HG03045 (cell line): ENCODE results near the gene L3MBTL4.

Experiments
- ATAC-seq: cut with Tn5 transposase; IDR thresholded peaks from one replicate; pipeline ENCODE4 v1.9.1; 2021; ENCODE audit warnings: mild to moderate bottlenecking, moderate library complexity; ENCODE audit not compliant: unreplicated experiment

The L3MBTL4 gene

DNA sequence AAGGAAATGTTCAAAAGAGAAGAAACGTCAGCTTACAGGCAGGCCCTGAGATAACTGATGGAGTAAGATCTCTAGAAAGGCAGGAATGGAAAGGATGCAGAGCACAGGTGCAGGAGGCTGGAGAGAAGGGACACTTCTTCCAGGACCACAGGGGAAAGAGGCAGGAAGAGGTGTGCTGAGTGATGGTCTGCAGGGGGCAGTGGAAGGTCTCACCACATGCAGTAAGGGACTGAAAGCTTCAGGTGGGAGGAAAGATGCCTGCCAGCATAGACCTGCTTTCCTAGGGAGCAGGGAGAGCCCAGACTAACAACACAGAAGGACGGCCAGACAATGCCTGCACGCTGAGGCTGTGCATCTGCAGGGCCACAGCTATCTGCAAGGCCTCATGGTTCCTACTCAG, 156.8 kb downstream of the L3MBTL4 start:
- ATAC-seq, result no peak

DNA sequence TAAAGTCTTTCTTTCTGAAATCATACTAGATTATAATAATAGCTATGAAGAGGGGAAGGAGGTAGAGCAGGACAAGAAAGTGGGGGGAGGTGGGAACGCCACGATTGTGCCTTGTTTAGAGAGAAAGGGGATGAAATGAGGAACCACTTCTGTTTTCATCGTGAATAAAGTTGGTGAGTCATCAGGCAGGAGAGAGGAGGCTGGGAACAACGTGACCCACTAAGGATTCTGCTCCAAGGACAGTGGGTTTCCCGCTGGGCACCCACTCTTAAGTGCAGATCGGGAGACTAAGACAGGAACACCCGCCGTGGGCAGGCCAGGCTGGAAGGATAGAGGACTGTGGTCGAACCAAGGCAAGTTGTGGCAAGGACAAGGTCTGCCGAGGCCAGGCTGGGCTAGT, 158.2 kb downstream of the L3MBTL4 start:
- no peak for ATAC-seq

DNA sequence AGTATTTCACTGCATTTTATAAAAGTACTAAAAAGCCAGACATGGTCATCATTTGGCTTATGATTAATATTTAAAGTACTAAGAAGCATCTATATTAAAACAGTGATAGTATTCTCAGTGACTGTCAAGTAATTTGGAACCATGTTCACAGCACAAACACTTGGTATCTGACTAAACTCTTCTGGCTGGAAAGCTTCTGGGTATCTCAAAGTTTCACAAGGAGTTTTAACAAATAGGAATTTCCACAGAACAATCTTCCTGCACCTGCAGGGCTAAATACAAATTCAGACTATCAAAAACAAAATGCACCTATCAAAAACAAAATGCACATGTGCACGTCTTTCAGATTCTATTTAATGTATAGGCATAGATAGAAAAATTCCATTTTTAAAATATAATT, 158.8 kb downstream of the L3MBTL4 start:
- ATAC-seq, result no peak

- no peak for ATAC-seq
These were observed 159.5 kb downstream of the L3MBTL4 start for GRCh38 chr18:6255116-6255705.

GRCh38 chr18:6254456-6254855, 160.3 kb downstream of the L3MBTL4 start:
- ATAC-seq, result no peak

- ATAC-seq, result no peak
These were observed 163.6 kb downstream of the L3MBTL4 start for GRCh38 chr18:6251084-6251483.

- ATAC-seq, result no peak
These were observed 164.9 kb downstream of the L3MBTL4 start for GRCh38 chr18:6249788-6250187.

DNA sequence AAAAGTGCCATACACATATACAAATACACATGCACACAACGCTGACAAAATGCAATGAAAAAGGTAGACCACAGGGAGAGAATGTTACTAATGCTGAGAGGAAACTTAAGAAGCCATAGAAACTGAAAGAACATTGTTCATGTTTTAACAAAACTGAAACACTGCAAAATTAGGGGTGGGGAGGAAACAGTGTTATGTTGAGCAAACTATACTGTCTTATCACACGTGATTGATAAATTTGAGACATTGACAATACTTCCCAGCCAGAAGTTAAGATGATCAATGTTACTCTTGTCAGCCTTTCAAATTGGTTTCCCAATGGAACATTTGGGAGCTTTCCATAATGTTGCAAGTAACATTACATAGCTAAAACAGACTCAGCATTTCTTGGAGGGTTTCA, 165.5 kb downstream of the L3MBTL4 start:
- ATAC-seq, result peak; percentile 77

DNA sequence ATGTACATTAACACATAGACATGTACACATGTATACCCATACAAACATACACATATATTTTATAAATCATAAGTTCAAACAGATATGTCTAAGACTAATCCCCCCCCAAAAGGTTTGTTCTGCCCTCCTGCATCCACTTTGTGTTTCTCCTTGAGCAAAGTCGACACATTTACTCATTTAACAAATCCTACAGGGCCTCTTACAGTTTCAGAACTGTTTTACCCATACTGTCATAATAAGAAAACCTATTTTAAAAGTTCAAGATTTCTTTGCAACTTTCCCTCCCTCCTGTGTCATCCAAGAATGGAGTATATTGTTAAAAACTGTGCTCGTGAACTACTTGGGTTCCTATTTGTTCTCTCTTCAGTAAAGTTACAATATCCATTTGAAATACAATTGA, 166.7 kb downstream of the L3MBTL4 start:
- peak; percentile 34 for ATAC-seq

GRCh38 chr18:6242004-6242403, 172.7 kb downstream of the L3MBTL4 start:
- ATAC-seq, result no peak

DNA sequence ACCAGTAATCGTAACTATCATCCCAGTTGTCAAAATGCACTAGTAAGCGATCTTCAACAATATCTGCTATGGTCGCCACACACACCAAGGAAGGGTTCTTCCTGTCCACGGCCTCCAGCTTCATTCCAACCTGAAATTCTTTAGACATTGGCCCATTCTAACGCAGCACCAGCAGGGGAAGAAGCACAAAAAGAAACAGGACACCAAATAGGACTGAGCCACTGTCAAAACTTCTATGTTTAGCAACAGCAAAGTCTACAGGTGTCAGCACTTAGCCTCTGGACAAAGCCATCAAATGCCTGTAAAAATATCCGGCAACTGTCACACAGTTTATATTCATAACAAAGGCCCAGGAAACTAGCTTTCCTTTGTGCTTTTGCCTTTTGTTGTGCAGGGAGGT, 175.0 kb downstream of the L3MBTL4 start:
- no peak for ATAC-seq

GRCh38 chr18:6236258-6236657, 178.5 kb downstream of the L3MBTL4 start:
- ATAC-seq, result no peak

- ATAC-seq, result no peak
These were observed 192.4 kb downstream of the L3MBTL4 start for GRCh38 chr18:6222271-6222670.

DNA sequence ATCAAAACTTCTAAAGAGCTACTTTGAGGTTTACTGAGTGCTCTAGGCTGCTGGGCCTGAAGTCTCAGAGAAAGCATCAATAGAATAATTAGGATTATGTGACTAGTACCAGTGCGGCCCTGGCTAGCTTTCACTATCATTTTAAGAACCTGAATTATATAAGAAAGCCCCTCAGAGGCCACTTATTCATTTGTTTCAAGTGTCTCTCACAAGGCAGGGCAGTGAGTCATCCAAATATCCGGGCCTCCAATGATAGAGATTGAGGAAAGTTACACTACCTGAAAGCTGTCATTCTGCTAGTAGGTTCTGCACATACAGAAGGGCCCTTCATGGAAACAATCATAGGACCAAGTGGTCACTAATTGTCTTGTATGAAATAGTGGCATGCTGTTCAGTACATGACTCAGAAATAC, 193.1 kb downstream of the L3MBTL4 start:
- ATAC-seq, result no peak

DNA sequence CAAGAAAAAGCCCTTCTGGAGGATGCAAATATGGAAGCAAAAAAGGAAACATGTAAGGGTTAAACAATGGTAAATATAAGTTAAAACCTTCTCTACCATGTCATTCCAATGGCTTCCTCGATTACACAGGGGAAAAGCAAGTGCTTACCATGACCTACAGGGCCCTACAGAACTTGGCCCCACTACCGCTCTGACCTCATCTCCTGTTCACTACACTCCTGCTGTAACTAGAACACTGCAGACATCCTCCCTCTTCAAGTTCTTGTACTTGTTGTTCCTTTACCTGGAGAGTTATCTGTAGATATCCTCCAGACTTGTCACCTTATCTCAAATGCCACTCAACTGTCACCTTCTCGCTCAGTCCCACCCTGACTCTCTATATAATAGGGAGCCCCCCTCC, 194.6 kb downstream of the L3MBTL4 start:
- no peak for ATAC-seq

DNA sequence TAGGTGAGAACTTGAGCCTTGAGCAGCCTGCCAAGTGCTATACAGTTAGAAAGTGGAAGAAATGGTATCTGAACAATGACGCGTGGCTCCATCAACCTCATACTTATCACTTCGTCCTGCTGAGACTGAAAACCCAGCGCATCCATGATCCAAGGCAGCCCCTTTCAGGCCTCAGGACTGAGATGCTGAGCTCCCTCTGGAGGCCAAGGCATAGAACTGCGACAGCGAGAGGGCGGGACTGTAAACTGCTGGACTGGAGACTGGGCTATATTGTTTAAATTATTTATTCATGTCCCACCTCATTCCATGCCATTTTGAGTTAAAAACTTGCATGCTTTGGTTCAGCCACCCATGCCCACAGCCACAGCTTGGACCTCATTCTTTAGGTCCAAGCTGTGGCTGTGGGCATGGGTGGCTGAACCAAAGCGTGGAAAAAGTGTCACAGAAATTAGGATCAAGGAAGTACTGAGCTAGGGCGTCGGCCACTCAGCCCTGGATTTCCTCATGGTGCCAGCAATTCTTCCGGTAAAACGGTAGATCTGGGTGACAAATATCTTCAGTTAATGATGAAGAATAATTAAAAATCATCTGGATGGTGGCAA, 195.5 kb downstream of the L3MBTL4 start:
- no peak for ATAC-seq

- no peak for ATAC-seq
These were observed 198.8 kb downstream of the L3MBTL4 start for GRCh38 chr18:6215888-6216287.

DNA sequence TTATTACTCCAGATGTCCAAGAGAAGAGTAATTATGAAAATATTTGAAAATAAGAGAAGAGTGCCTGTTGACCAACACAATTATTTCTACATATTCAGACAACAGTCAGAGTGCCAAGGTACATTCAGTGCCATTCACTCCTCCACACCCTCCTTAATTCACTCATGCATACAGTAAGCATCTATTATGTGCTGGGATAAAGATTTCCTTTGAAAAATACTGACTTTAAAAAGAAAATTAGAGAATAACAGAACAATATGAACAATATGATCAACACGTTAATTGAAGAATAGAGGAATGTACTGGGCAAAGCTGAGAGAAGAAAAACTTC, 203.6 kb downstream of the L3MBTL4 start:
- ATAC-seq, result no peak

DNA sequence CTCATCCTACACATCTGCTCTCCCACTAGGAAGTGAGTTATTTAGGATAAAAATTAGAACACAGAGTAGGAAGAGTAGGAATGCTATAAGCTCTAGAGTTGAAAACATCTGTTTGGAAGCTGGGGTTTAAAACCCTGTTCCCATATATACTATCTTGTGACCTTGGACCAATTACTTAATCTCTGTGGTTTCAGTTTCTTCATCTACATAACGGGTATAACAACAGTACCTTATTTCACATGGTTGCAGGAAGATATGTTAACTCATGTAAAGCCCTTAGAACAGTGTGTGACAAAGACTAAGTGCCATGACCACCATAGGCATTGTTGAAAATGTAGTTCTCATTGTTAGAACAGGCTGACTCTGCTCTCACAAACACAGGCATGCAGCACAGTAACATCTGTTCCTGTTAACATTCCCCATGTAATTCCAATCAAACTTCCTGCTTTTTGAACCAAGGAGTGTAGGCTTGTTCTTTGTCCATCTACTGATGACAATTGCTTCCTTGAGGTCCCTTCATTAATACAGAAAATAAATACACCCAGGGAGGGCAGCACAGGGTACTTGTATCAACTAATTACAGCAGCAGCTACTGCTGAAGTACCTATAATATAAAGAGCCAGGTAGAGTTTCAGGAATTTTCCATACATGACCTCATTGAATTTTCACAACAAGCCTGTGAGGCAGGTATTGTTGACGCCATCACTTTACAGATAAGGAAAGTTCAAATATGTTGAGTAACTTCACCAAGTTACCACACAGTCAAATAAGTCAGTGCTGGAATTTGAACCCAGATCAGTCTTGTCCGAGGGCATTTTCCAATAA, 204.2 kb downstream of the L3MBTL4 start:
- no peak for ATAC-seq

DNA sequence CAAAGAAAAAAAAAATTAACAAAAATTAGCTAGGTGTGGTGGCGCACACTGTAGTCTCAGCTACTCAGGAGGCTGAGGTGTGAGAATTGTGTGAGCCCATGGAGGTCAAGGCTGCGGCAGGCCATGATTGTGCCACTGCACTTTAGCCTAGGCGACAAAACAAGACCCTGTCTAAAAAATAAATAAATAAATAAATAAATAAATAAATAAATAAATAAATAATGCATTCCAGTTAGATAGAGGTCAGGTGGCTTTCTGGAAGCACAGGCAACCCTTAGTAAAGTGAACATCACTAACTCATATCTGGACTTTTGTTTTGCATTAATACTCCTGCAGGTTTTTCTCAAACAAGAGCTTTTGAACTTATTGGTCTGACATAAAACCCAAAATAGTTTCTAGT, 206.8 kb downstream of the L3MBTL4 start:
- no peak for ATAC-seq

GRCh38 chr18:6207116-6207515, 207.6 kb downstream of the L3MBTL4 start:
- ATAC-seq, result no peak

- no peak for ATAC-seq
These were observed 209.0 kb downstream of the L3MBTL4 start for GRCh38 chr18:6205706-6206105.
